Cardiac muscle cell (in vitro differentiated cells and primary cell): Measurements from ENCODE around the gene AOC3. TPM values are rescaled to one million over a fixed set of nuclear protein-coding genes. Genes with fewer than 3 reads are reported as not detected.
"Not testable (repeated sequence)": the region's sequence is repeated elsewhere in the genome, so short reads cannot be mapped to it uniquely, and the experiment has no call there.

Source experiments
- DNase-seq, 2 donors: peaks; one replicate each; pipeline versions ENCODE4 v3.0.0 to v3.0.0-alpha.2; 2010 to 2017; ENCODE audit warnings: low read depth in 1 of 2, low spot score in 1 of 2
- H3K27ac ChIP-seq: fragments of 200-600 bp; sonication (generic); 2 replicates; pipeline ENCODE4 v1.5.1; 2016
- H3K27me3 ChIP-seq: fragments of 200-600 bp; sonication (generic); 2 replicates; pipeline ENCODE4 v1.6.0; 2016; ENCODE audit warnings: control low read depth
- H3K36me3 ChIP-seq: fragments of 200-600 bp; sonication (generic); 2 replicates; pipeline ENCODE4 v1.5.1; 2016; ENCODE audit warnings: control low read depth
- H3K4me1 ChIP-seq: fragments of 200-600 bp; sonication (generic); 2 replicates; pipeline ENCODE4 v1.8.1; 2017; ENCODE audit warnings: low read depth, mild to moderate bottlenecking, mixed run types
- H3K4me3 ChIP-seq: fragments of 200-600 bp; sonication (generic); 2 replicates; pipeline ENCODE4 v1.5.1; 2016; ENCODE audit warnings: mild to moderate bottlenecking
- H3K9me3 ChIP-seq: fragments of 200-600 bp; sonication (generic); 2 replicates; pipeline ENCODE4 v1.5.1; 2017; ENCODE audit warnings: low read depth, mild to moderate bottlenecking, control low read depth
- CTCF ChIP-seq: IDR thresholded peaks from 2 replicates; pipeline ENCODE4 v1.5.1; 2012; ENCODE audit warnings: low read depth, mild to moderate bottlenecking, low read length
- polyA plus RNA-seq: library from polyadenylated mRNA; unstranded; fragments of >200 nt; fragmentation: Nextera tagmentation; extraction: Ambion mirVana; gene quantifications from 2 replicates; pipeline ENCODE4 v1.2.1, GENCODE V29; 2016
- total RNA-seq: library from RNA; depleted of rRNA; stranded (reverse); fragments of >200 nt; gene quantifications from 2 replicates; pipeline ENCODE4 v1.2.3, GENCODE V29; 2016

The AOC3 gene
- total and polyA plus RNA-seq, 2 experiments from 2014 or later, result 2.6 to 5.2 TPM

GRCh38 chr17:42895185-42895555 is 44.2 kb downstream of the AOC3 start:
- Histone ChIP-seq H3K27ac (no peak overlapping the region), H3K4me1 (peaks cover 24% of the 10 kb centered on the region), H3K27me3 (no peaks in the 10 kb centered on the region), H3K4me3 (no peak overlapping the region), H3K36me3 (no peaks in the 10 kb centered on the region), H3K9me3 (no peaks in the 10 kb centered on the region)
- peak in 1 of 2 donors; percentile 89 for DNase-seq
- TF ChIP-seq CTCF, result no peak

GRCh38 chr17:42898147-42898811 is 47.3 kb downstream of the AOC3 start:
- H3K27me3 ChIP-seq, result no peaks in the 10 kb centered on the region
- no peak for TF ChIP-seq CTCF
- no peaks in the 10 kb centered on the region for H3K9me3 ChIP-seq
- H3K4me1 ChIP-seq, result peaks cover 3% of the 10 kb centered on the region
- DNase-seq, result no peak
- H3K27ac ChIP-seq, result no peak overlapping the region
- H3K36me3 ChIP-seq, result no peaks in the 10 kb centered on the region
- no peak overlapping the region for H3K4me3 ChIP-seq

- H3K27me3 ChIP-seq, H3K9me3 ChIP-seq, H3K27ac ChIP-seq, H3K4me1 ChIP-seq, H3K4me3 ChIP-seq, DNase-seq, H3K36me3 ChIP-seq: not testable (repeated sequence)
Measured at GRCh38 chr17:42899981-42900380, 49.0 kb downstream of the AOC3 start.

GRCh38 chr17:42900460-42901331 is 49.7 kb downstream of the AOC3 start, which contains the start of gene G6PC1:
TSS of gene G6PC1 (plus strand) at chr17:42900799. CDS start at chr17:42900877, 78 bp downstream.
- Histone ChIP-seq H3K4me1 (no peaks in the 10 kb centered on the region), H3K27ac (no peak within 1 kb of the TSS), H3K4me3 (no peak within 1 kb of the TSS), H3K9me3 (no peaks in the 10 kb centered on the region), H3K27me3 (no peaks in the 10 kb centered on the region), H3K36me3 (no peaks in the 10 kb centered on the region)
- no peak for DNase-seq
- no peak for TF ChIP-seq CTCF

GRCh38 chr17:42901535-42902229 is 50.7 kb downstream of the AOC3 start:
- no peak for TF ChIP-seq CTCF
- no peaks in the 10 kb centered on the region for H3K9me3 ChIP-seq
- no peak overlapping the region for H3K27ac ChIP-seq
- no peaks in the 10 kb centered on the region for H3K27me3 ChIP-seq
- H3K4me1 ChIP-seq, result no peaks in the 10 kb centered on the region
- H3K4me3 ChIP-seq, result no peak overlapping the region
- DNase-seq, result no peak
- no peaks in the 10 kb centered on the region for H3K36me3 ChIP-seq
